ENCODE measurements around the gene EMC1.

DNA sequence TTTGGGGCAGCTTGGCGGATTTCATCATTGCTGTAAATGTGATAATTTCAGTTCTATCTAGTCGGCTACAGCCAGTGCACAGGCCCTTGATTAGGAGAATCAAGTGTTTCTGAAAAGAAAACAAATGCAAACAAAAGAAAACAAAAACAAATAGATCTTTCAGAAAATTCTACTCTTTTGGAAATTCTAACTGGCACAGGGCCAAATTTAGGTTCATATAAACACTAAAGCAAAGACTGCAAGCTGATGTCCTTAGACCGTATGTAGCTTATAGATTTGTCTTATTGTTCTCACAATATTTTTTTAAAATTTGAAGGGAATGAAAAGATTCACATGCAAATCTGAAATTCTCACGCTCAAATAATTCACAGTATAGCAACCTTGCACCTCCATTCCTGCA lies 52.5 kb downstream of the EMC1 start:
- TF ChIP-seq, protein P1, sequence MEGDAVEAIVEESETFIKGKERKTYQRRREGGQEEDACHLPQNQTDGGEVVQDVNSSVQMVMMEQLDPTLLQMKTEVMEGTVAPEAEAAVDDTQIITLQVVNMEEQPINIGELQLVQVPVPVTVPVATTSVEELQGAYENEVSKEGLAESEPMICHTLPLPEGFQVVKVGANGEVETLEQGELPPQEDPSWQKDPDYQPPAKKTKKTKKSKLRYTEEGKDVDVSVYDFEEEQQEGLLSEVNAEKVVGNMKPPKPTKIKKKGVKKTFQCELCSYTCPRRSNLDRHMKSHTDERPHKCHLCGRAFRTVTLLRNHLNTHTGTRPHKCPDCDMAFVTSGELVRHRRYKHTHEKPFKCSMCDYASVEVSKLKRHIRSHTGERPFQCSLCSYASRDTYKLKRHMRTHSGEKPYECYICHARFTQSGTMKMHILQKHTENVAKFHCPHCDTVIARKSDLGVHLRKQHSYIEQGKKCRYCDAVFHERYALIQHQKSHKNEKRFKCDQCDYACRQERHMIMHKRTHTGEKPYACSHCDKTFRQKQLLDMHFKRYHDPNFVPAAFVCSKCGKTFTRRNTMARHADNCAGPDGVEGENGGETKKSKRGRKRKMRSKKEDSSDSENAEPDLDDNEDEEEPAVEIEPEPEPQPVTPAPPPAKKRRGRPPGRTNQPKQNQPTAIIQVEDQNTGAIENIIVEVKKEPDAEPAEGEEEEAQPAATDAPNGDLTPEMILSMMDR (IDR thresholded peaks at IDR 0.05; ENCODE audit: insufficient read depth, low read length) = no peak
- TF ChIP-seq, protein P2, sequence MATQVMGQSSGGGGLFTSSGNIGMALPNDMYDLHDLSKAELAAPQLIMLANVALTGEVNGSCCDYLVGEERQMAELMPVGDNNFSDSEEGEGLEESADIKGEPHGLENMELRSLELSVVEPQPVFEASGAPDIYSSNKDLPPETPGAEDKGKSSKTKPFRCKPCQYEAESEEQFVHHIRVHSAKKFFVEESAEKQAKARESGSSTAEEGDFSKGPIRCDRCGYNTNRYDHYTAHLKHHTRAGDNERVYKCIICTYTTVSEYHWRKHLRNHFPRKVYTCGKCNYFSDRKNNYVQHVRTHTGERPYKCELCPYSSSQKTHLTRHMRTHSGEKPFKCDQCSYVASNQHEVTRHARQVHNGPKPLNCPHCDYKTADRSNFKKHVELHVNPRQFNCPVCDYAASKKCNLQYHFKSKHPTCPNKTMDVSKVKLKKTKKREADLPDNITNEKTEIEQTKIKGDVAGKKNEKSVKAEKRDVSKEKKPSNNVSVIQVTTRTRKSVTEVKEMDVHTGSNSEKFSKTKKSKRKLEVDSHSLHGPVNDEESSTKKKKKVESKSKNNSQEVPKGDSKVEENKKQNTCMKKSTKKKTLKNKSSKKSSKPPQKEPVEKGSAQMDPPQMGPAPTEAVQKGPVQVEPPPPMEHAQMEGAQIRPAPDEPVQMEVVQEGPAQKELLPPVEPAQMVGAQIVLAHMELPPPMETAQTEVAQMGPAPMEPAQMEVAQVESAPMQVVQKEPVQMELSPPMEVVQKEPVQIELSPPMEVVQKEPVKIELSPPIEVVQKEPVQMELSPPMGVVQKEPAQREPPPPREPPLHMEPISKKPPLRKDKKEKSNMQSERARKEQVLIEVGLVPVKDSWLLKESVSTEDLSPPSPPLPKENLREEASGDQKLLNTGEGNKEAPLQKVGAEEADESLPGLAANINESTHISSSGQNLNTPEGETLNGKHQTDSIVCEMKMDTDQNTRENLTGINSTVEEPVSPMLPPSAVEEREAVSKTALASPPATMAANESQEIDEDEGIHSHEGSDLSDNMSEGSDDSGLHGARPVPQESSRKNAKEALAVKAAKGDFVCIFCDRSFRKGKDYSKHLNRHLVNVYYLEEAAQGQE (IDR thresholded peaks at IDR 0.05; ENCODE audit: insufficient replicate concordance, low read depth) = no peak
- TF ChIP-seq POLR2AphosphoS5 (IDR thresholded peaks at IDR 0.05; ENCODE audit: low read depth) = no peak
- no peak for TF ChIP-seq GABPA (IDR thresholded peaks at IDR 0.05; ENCODE audit: low read depth)
- TF ChIP-seq SPI1 (IDR thresholded peaks at IDR 0.05; ENCODE audit: borderline replicate concordance, low read depth) = no peak

Data from HL-60 (cell line).